OCI-LY3 (cell line): ENCODE results near the gene PDE5A.

ENCODE experiments used
- CTCF ChIP-seq: fragments of 200-600, 300-600 bp; sonication (generic); IDR thresholded peaks from 2 replicates; pipeline ENCODE4 v1.5.1; 2014; ENCODE audit warnings: antibody characterized with exemption, low read length, low read depth
- EZH2phosphoT487 ChIP-seq: fragments of 200-600 bp; shearing (Covaris generic); IDR thresholded peaks from 2 replicates; pipeline ENCODE4 v1.6.1; 2018; ENCODE audit warnings: antibody characterized with exemption, mixed run types, low read depth

GRCh38 chr4:119664168-119664907, 35.7 kb upstream of the PDE5A start:
- TF ChIP-seq CTCF = no peak
- TF ChIP-seq EZH2phosphoT487 = no peak
